ENCODE data around the gene HTT.
A peak's percentile ranks its signal among the peaks of the same experiment; 100 is the strongest.

GRCh38 chr4:3074078-3074845, at the start of gene HTT, which contains the start of gene HTT-AS:
- peak in 2 of 3 donors; percentile 31 to 40 for TF ChIP-seq CTCF (IDR thresholded peaks at IDR 0.05)
- peak; percentile 47 for TF ChIP-seq POLR2A (IDR thresholded peaks at IDR 0.05)
